GM21390 (cell line): Measurements from ENCODE around the gene ACAP3.

Experiments used
- ATAC-seq: cut with Tn5 transposase; IDR thresholded peaks from one replicate; pipeline ENCODE4 v1.9.1; 2021; ENCODE audit not compliant: unreplicated experiment

ACAP3 gene

GRCh38 chr1:1345860-1346500 lies 38.2 kb upstream of the ACAP3 start:
- no peak for ATAC-seq

GRCh38 chr1:1345384-1345783 lies 37.7 kb upstream of the ACAP3 start:
- no peak for ATAC-seq

- no peak for ATAC-seq
Observed at GRCh38 chr1:1344655-1345361, 37.1 kb upstream of the ACAP3 start.

- ATAC-seq, result no peak
Observed at GRCh38 chr1:1343811-1344421, 36.2 kb upstream of the ACAP3 start.

GRCh38 chr1:1342584-1343115 lies 34.9 kb upstream of the ACAP3 start:
- ATAC-seq, result no peak

- ATAC-seq, result no peak
Observed at GRCh38 chr1:1342061-1342562, 34.4 kb upstream of the ACAP3 start.

- ATAC-seq, result no peak
Observed at GRCh38 chr1:1341549-1342021, 33.9 kb upstream of the ACAP3 start.

GRCh38 chr1:1340791-1341548 lies 33.2 kb upstream of the ACAP3 start:
- no peak for ATAC-seq

DNA sequence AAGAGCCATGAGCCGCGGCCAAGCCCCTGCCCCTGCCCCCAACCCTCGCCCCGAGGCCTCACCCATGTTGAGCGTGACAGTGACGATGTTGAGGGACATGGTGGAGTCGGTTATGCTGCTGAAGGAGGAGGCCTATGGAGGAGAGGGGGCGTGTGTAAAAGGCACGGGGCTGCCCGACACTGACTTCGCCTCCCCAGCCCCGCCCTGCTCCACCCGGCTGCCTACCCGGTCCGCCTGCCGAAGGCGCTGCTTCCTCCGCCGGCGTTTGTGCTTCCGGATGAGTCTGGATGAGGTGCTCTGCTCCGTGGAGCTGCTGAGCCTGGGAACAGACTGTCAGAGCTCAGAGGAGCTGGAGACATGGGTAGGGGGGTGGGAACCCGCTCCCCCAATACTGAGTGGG lies 32.5 kb upstream of the ACAP3 start:
- no peak for ATAC-seq

DNA sequence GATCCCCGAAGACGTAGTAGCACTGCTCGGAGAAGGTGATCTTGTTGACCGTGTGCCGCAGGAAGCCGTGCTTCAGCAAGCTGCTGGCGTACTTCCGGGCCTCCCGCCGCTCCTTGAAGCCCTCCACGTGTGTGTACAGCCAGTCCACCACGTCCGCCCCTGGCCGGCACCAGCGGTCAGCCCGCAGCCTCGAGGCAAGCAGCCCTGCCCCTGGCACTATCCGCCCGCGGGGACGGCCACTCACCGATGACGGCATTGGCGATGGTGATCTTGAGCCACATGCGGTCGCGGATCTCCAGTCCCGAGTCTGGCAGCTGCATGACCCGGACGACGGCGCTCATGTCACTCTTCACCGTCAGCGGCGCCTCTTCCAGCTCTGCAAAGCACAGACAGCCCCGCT lies 30.5 kb upstream of the ACAP3 start:
- ATAC-seq, result no peak

DNA sequence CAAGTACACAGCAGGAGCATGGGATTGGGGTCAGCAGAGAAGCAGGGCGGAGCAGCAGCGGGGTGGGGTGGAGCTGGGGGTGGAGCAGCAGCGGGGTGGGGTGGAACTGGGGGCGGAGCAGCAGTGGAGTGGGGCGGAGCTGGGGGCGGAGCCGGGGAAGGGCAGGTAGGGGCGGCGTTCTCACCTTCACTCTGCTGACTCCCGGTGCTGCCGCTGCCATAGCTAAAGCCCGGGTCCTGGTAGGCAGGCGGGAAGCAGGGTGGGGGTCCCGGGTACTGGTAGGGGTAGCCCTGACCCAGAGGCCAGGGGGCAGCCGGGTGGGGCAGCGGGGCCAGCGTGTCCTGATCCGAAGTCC lies 30.0 kb upstream of the ACAP3 start:
- ATAC-seq, result no peak

DNA sequence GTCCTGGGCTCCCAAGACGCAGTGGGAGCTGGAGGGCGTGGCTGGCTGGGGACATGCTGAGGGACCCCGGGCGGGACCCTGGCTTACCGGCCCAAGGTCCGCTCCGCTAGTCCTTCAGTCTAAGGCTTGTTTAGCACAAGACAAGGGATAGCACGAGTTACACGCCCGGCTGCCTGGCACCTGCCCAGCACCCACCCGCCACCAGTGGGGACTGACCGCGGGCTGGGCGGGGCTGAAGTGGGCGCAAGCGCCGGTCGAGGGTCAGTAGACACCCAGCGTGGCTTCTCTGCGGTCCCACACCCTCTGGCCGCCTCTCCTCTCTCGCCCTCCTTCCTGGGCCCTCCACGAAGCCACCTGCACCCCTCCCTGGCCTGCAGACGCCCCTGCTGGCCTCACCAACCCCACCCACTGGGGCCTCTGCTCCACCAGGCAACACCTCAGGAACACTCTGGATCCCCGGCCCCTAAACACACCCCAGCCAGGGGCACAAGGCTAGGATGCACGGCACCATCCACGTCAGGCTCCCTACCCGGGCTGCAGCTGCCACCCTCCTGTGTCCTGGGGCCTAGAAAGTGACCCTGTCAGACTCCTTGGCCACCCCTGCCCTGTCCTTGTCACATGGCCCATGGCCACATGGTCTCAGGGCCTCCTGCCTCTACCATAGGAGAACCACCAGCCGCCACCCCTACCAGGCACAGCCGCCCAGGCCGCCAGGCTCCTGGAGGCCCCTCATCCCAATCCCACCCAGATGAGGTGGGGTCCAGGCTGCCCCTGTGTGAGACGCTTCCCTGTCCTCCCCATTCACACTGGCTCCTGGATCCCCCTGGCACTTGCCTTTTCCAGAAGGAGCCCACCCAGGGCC lies 29.4 kb upstream of the ACAP3 start:
- no peak for ATAC-seq

GRCh38 chr1:1336446-1336845 lies 28.7 kb upstream of the ACAP3 start:
- no peak for ATAC-seq

- no peak for ATAC-seq
Observed at GRCh38 chr1:1335792-1336248, 28.1 kb upstream of the ACAP3 start.

DNA sequence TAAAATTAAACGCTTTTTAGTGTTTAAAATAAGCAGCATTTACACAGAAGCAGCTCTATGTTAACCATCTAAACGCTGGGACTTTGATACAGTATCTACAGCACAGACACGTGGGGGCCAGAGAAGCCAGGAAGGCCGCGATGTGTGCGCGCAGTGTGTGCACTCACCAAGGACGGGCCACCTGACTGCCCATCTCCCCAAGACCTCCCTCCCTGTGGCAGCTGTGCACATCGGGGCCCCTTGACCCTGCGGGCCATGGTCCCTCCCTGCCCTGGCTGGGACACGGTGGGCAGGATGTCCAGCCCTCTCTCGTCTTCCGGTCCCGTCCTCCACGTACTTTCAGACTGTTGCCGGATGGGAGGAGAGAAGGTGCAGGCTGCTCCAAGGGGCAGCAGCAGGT lies 27.6 kb upstream of the ACAP3 start:
- ATAC-seq, result no peak

DNA sequence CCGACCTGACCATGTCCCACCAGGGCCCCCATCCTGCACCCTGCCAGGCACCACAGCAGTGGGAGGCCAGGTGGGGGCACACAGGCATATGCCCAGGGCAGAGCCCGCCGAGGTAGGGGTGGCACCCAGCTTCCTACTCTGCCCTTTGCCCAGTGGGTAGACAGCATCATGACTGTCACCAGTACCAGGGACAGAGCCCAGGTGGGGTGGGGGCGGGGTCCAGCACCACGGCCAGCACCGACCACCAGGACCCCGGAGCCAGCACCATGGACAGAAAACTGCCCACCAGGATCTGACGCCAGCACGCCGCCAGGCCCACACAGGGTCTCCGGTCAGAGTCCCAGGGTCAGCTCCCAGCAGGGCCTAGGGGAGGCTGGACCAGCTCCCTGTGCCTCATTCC lies 27.1 kb upstream of the ACAP3 start:
- ATAC-seq, result no peak

DNA sequence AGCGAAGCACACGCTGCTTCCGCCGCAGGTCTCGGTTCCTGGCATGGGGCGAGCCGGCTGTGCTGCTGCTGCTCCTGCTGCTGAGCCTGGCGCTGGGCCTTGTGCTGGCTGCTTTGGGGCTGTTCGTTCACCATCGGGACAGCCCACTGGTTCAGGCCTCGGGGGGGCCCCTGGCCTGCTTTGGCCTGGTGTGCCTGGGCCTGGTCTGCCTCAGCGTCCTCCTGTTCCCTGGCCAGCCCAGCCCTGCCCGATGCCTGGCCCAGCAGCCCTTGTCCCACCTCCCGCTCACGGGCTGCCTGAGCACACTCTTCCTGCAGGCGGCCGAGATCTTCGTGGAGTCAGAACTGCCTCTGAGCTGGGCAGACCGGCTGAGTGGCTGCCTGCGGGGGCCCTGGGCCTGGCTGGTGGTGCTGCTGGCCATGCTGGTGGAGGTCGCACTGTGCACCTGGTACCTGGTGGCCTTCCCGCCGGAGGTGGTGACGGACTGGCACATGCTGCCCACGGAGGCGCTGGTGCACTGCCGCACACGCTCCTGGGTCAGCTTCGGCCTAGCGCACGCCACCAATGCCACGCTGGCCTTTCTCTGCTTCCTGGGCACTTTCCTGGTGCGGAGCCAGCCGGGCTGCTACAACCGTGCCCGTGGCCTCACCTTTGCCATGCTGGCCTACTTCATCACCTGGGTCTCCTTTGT lies 26.0 kb upstream of the ACAP3 start:
- no peak for ATAC-seq

DNA sequence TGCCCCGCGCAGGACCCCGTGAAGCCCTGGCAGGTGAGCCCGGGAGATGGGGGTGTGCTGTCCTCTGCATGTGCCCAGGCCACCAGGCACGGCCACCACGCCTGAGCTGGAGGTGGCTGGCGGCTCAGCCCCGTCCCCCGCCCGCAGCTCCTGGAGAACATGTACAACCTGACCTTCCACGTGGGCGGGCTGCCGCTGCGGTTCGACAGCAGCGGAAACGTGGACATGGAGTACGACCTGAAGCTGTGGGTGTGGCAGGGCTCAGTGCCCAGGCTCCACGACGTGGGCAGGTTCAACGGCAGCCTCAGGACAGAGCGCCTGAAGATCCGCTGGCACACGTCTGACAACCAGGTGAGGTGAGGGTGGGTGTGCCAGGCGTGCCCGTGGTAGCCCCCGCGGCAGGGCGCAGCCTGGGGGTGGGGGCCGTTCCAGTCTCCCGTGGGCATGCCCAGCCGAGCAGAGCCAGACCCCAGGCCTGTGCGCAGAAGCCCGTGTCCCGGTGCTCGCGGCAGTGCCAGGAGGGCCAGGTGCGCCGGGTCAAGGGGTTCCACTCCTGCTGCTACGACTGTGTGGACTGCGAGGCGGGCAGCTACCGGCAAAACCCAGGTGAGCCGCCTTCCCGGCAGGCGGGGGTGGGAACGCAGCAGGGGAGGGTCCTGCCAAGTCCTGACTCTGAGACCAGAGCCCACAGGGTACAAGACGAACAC lies 25.2 kb upstream of the ACAP3 start:
- ATAC-seq, result no peak
